ENCODE results near the gene HIGD1C. TPM values are rescaled to one million over a fixed set of nuclear protein-coding genes. Genes with fewer than 3 reads are reported as not detected.
A peak's percentile ranks its signal among the peaks of the same experiment; 100 is the strongest.

HIGD1C gene
- total and polyA plus RNA-seq, 4 donors, result not detected

GRCh38 chr12:50932787-50933280, 19.5 kb upstream of the HIGD1C start (continued):
- peak; percentile 75 for TF ChIP-seq ZBTB33 (IDR thresholded peaks at IDR 0.05)
- TF ChIP-seq ATF3 (IDR thresholded peaks at IDR 0.05), result peak; percentile 82

GRCh38 chr12:50933459-50934124, 18.8 kb upstream of the HIGD1C start:
- Histone ChIP-seq H3K4me3 (ENCODE audit: low read depth in 1 of 3, low read length in 3 of 3) (no peak overlapping the region), H3K27me3 (ENCODE audit: control insufficient read depth in 4 of 4, insufficient read depth in 4 of 4, low read length in 3 of 4) (no peaks in the 10 kb centered on the region), H3K9me3 (ENCODE audit: control insufficient read depth in 4 of 4, low read length in 3 of 4) (peaks cover 0 to 3% (median 0%) of the 10 kb centered on the region in 4 donors), H3K9ac (ENCODE audit: low read depth in 1 of 2, low read length in 2 of 2) (no peak overlapping the region), H3K27ac (ENCODE audit: low read depth in 1 of 2, low read length in 2 of 2) (peak overlapping the region; percentile 69 to 75), H3K4me1 (ENCODE audit: control insufficient read depth in 4 of 4, insufficient read depth in 4 of 4, low read length in 3 of 4) (peaks cover 17 to 71% (median 62%) of the 10 kb centered on the region in 4 donors), H3K36me3 (ENCODE audit: control insufficient read depth in 4 of 4, insufficient read depth in 3 of 4, low read depth in 1 of 4, low read length in 3 of 4) (peaks cover 0 to 8% (median 4%) of the 10 kb centered on the region in 4 donors)
- 55% methylated on average over 2 of the region's 2 CpGs for WGBS
- TF ChIP-seq YY1 (IDR thresholded peaks at IDR 0.05), result peak; percentile 14
- no peak for TF ChIP-seq JUND (IDR thresholded peaks at IDR 0.05)
- DNase-seq (ENCODE audit: low spot score), result peak; percentile 44

- no peak for DNase-seq (ENCODE audit: low spot score)
- no peak overlapping the region for H3K4me3 ChIP-seq (ENCODE audit: low read depth in 1 of 3, low read length in 3 of 3)
- TF ChIP-seq FOXA1 (IDR thresholded peaks at IDR 0.05) (no peak), EGR1 (IDR thresholded peaks at IDR 0.05; ENCODE audit: low read depth in 2 of 2) (no peak), FOXA2 (IDR thresholded peaks at IDR 0.05) (no peak), ATF3 (IDR thresholded peaks at IDR 0.05) (no peak), HNF4A (conservative IDR thresholded peaks at IDR 0.05) (no peak), CTCF (IDR thresholded peaks at IDR 0.05; ENCODE audit: low read depth, low read length, missing input control) (no peak), NR2F2 (IDR thresholded peaks at IDR 0.05) (no peak), ZBTB33 (IDR thresholded peaks at IDR 0.05) (no peak), YY1 (IDR thresholded peaks at IDR 0.05) (no peak), REST (IDR thresholded peaks at IDR 0.05) (no peak), TAF1 (conservative IDR thresholded peaks at IDR 0.05) (no peak), JUND (IDR thresholded peaks at IDR 0.05) (no peak), MAX (IDR thresholded peaks at IDR 0.05) (no peak), HNF4G (IDR thresholded peaks at IDR 0.05) (no peak), GABPA (IDR thresholded peaks at IDR 0.05 in 1 of 2, conservative IDR thresholded peaks at IDR 0.05 in 1 of 2) (no peak), RAD21 (IDR thresholded peaks at IDR 0.05) (no peak), SP1 (IDR thresholded peaks at IDR 0.05) (no peak), RXRA (IDR thresholded peaks at IDR 0.05) (no peak)
- H3K27me3 ChIP-seq (ENCODE audit: control insufficient read depth in 4 of 4, insufficient read depth in 4 of 4, low read length in 3 of 4), result no peaks in the 10 kb centered on the region
- H3K36me3 ChIP-seq (ENCODE audit: control insufficient read depth in 4 of 4, insufficient read depth in 3 of 4, low read depth in 1 of 4, low read length in 3 of 4), result peaks cover 0 to 6% (median 4%) of the 10 kb centered on the region in 4 donors
- peak overlapping the region; percentile 69 to 75 for H3K27ac ChIP-seq (ENCODE audit: low read depth in 1 of 2, low read length in 2 of 2)
- peak overlapping the region in 1 of 2 donors; percentile 10 for H3K9ac ChIP-seq (ENCODE audit: low read depth in 1 of 2, low read length in 2 of 2)
- H3K4me1 ChIP-seq (ENCODE audit: control insufficient read depth in 4 of 4, insufficient read depth in 4 of 4, low read length in 3 of 4), result peaks cover 17 to 65% (median 55%) of the 10 kb centered on the region in 4 donors
- H3K9me3 ChIP-seq (ENCODE audit: control insufficient read depth in 4 of 4, low read length in 3 of 4), result peaks cover 0 to 3% (median 0%) of the 10 kb centered on the region in 4 donors
- WGBS, result 41% methylated on average over 3 of the region's 3 CpGs
Observed at GRCh38 chr12:50934371-50934851, 17.9 kb upstream of the HIGD1C start.
